ENCODE measurements around the gene TNFRSF12A.

Gene TNFRSF12A

DNA sequence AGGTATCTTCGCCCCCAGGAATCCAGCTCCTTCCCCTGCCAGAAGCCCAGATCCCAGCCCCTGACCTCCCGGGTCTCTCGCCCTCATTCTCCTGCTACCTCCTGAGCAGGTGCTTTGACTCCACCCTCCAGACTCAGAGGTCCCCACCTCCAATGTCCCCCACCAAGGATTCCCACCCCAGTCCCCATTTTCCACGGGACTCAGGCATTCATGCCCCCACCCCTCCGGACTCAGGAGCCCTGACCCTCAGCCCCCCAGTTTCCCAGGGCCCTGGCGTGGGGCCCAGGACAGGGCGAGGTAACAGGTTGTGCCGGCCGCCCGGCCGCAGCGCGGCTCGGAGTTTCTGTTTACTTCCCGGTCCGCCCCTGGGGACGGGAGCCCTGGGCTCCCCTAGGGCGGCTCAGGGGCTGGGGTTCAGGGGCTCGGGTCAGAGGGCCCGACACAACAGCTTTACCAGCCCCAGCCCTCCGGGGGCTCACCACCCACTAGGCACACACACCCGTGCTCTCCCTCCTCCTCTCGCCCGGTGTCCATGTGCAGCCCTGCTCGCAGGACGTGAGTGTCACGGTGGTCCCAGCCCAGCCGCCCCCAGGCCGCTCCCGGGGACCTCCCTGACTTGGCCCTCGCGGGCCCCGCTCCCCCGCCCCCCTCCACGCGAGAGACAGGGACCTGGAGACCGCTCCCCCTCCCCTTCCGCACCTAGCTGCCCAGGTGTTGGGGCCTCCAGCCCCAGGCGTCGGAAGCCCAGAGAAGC, 16.0 kb downstream of the TNFRSF12A start:
- H3K9me3 ChIP-seq (ENCODE audit: severe bottlenecking), result no peaks in the 10 kb centered on the region
- TF ChIP-seq, protein P1, sequence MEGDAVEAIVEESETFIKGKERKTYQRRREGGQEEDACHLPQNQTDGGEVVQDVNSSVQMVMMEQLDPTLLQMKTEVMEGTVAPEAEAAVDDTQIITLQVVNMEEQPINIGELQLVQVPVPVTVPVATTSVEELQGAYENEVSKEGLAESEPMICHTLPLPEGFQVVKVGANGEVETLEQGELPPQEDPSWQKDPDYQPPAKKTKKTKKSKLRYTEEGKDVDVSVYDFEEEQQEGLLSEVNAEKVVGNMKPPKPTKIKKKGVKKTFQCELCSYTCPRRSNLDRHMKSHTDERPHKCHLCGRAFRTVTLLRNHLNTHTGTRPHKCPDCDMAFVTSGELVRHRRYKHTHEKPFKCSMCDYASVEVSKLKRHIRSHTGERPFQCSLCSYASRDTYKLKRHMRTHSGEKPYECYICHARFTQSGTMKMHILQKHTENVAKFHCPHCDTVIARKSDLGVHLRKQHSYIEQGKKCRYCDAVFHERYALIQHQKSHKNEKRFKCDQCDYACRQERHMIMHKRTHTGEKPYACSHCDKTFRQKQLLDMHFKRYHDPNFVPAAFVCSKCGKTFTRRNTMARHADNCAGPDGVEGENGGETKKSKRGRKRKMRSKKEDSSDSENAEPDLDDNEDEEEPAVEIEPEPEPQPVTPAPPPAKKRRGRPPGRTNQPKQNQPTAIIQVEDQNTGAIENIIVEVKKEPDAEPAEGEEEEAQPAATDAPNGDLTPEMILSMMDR (IDR thresholded peaks at IDR 0.05; ENCODE audit: poor library complexity, severe bottlenecking), result no peak
- H3K27ac ChIP-seq (ENCODE audit: poor library complexity, severe bottlenecking), result no peak overlapping the region
- H3K36me3 ChIP-seq (ENCODE audit: low read depth), result no peaks in the 10 kb centered on the region
- H3K4me3 ChIP-seq (ENCODE audit: severe bottlenecking), result peak overlapping the region; percentile 24
- H3K27me3 ChIP-seq (ENCODE audit: insufficient read depth, poor library complexity, severe bottlenecking), result peaks cover 34% of the 10 kb centered on the region
- DNase-seq (ENCODE audit: low spot score), result no peak
- no peaks in the 10 kb centered on the region for H3K4me1 ChIP-seq (ENCODE audit: insufficient read depth, poor library complexity, severe bottlenecking)
- ATAC-seq (ENCODE audit: low read depth), result no peak

DNA sequence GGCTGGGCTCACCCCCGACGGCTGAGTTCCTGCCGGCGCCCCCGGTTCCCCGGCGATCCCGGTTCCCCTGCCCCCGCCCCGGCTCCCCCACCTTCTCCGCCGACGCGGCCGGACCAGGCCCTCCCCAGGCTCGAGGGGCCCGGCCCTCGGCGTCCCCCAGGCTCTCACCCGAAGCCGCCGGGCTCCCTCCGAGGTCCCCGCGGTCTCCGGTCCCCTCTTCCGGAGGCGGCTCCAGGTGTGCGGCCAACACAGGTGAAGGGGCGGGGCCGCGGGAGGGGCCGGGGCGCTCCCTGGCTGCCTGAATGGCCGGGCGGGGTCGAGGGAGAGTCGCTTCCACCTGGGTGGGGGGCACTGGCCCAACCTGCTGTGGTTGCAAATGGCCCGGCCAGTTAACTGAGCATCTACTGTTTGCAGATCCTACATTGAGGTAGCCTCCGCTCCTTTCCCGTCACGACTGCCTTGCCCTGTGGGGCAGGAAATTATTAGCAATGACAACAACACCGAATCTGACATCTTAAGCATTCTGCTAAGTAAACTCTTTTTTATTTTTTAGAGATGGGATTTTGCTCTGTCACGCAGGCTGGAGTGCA, 16.7 kb downstream of the TNFRSF12A start, which contains the start of gene BICDL2:
Gene BICDL2, minus strand, starts transcription at position 219 of the 590 bp plus-strand sequence. CDS start 1,448 bp downstream, outside the sequence.
- Histone ChIP-seq H3K27ac (ENCODE audit: poor library complexity, severe bottlenecking) (no peak within 1 kb of the TSS), H3K9me3 (ENCODE audit: severe bottlenecking) (no peaks in the 10 kb centered on the region), H3K4me3 (ENCODE audit: severe bottlenecking) (peak within 1 kb of the TSS; percentile 24), H3K36me3 (ENCODE audit: low read depth) (no peaks in the 10 kb centered on the region), H3K4me1 (ENCODE audit: insufficient read depth, poor library complexity, severe bottlenecking) (no peaks in the 10 kb centered on the region), H3K27me3 (ENCODE audit: insufficient read depth, poor library complexity, severe bottlenecking) (peaks cover 33% of the 10 kb centered on the region)
- TF ChIP-seq, protein P1 (IDR thresholded peaks at IDR 0.05; ENCODE audit: poor library complexity, severe bottlenecking), result no peak
- DNase-seq (ENCODE audit: low spot score) (no peak), ATAC-seq (ENCODE audit: low read depth) (peak; percentile 15; the same call in 1 of the 3 replicates)

DNA sequence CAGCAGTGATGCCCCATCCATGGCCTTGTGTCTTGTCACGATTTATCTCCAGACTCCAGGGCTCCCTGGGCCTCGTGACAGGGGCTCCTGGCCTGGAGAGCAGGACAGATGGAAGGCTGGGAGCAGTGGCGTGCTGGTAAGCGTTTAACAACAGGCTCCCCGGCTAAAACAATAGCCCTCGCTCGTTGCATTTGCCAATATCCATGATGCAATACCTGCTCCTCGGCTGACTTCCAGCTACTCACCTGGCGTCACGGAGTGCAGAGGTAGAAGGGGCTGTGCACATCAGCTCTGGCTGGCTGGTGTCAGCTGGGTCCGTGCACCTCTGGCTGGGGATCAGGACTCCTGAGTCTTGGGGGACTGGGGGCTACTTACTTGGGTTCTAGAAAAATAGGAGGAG, 18.1 kb downstream of the TNFRSF12A start:
- Histone ChIP-seq H3K27ac (ENCODE audit: poor library complexity, severe bottlenecking) (no peak overlapping the region), H3K36me3 (ENCODE audit: low read depth) (no peaks in the 10 kb centered on the region), H3K4me3 (ENCODE audit: severe bottlenecking) (no peak overlapping the region), H3K9me3 (ENCODE audit: severe bottlenecking) (no peaks in the 10 kb centered on the region), H3K27me3 (ENCODE audit: insufficient read depth, poor library complexity, severe bottlenecking) (peaks cover 29% of the 10 kb centered on the region), H3K4me1 (ENCODE audit: insufficient read depth, poor library complexity, severe bottlenecking) (no peaks in the 10 kb centered on the region)
- no peak for DNase-seq (ENCODE audit: low spot score)
- TF ChIP-seq, protein P1 (IDR thresholded peaks at IDR 0.05; ENCODE audit: poor library complexity, severe bottlenecking), result no peak
- ATAC-seq (ENCODE audit: low read depth), result peak; percentile 66

DNA sequence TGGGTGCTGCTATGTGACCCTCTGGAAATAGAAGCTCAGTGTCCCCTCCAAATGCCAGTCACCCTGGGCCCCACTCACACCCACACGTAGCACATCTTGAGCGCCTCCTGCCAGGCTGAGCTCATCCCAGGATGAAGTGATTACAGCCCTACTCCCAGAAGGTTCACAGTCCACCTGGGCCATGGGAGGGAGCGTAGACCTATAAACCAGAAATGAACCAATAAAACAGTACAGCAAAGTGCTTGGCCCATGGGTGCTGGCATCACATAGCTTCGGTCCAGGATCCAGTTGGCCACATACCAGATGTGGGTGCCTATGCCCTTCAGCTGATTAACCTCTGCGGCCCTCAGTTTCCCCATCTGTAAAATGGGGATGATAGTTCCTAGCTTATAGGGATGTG, 18.7 kb downstream of the TNFRSF12A start:
- H3K27me3 ChIP-seq (ENCODE audit: insufficient read depth, poor library complexity, severe bottlenecking), result peaks cover 27% of the 10 kb centered on the region
- H3K4me3 ChIP-seq (ENCODE audit: severe bottlenecking), result no peak overlapping the region
- no peaks in the 10 kb centered on the region for H3K36me3 ChIP-seq (ENCODE audit: low read depth)
- H3K4me1 ChIP-seq (ENCODE audit: insufficient read depth, poor library complexity, severe bottlenecking), result no peaks in the 10 kb centered on the region
- TF ChIP-seq, protein P1 (IDR thresholded peaks at IDR 0.05; ENCODE audit: poor library complexity, severe bottlenecking), result no peak
- ATAC-seq (ENCODE audit: low read depth), result no peak
- no peaks in the 10 kb centered on the region for H3K9me3 ChIP-seq (ENCODE audit: severe bottlenecking)
- no peak for DNase-seq (ENCODE audit: low spot score)
- H3K27ac ChIP-seq (ENCODE audit: poor library complexity, severe bottlenecking), result no peak overlapping the region

DNA sequence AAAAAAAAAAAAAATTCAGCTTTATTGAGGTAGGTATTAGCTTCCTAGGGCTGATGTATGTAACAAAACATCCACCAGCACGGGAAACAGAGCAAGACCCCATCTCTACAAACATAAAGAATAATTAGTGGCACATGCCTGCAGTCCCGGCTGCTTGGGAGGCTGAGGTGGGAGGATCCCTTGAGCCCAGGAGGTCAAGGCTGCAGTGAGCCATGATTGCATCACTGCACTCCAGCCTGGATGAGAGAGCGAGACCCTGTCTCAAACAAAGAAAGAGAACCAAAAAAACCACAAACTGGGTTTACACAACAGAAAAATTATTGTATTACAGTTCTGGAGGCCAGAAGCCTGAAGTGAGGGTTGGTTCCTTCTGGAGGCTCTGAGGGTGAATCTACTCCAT, 22.2 kb downstream of the TNFRSF12A start:
- peaks cover 31% of the 10 kb centered on the region for H3K27me3 ChIP-seq (ENCODE audit: insufficient read depth, poor library complexity, severe bottlenecking)

More for the DNA sequence above, 22.2 kb downstream of the TNFRSF12A start:
- DNase-seq (ENCODE audit: low spot score) (no peak), ATAC-seq (ENCODE audit: low read depth) (no peak)
- TF ChIP-seq, protein P1 (IDR thresholded peaks at IDR 0.05; ENCODE audit: poor library complexity, severe bottlenecking), result no peak
- H3K4me3 ChIP-seq (ENCODE audit: severe bottlenecking), result no peak overlapping the region
- no peaks in the 10 kb centered on the region for H3K9me3 ChIP-seq (ENCODE audit: severe bottlenecking)
- H3K36me3 ChIP-seq (ENCODE audit: low read depth), result no peaks in the 10 kb centered on the region
- no peak overlapping the region for H3K27ac ChIP-seq (ENCODE audit: poor library complexity, severe bottlenecking)
- H3K4me1 ChIP-seq (ENCODE audit: insufficient read depth, poor library complexity, severe bottlenecking), result no peaks in the 10 kb centered on the region

All from RWPE2 (cell line).